Trophoblast cell (in vitro differentiated cells and primary cell): ENCODE data around the gene ABR.
"Not testable (repeated sequence)": the region's sequence is repeated elsewhere in the genome, so short reads cannot be mapped to it uniquely, and the experiment has no call there.

Experiments
- DNase-seq, 2 donors: peaks; one replicate each; pipeline ENCODE4 v3.0.0-alpha.2; 2016
- H2AFZ ChIP-seq: 2 replicates; pipeline ENCODE4 v1.6.1; 2013; ENCODE audit warnings: low read length, moderate library complexity, mild to moderate bottlenecking; ENCODE audit not compliant: insufficient read depth, poor library complexity
- H2AK5ac ChIP-seq: 2 replicates; pipeline ENCODE4 v1.6.1; 2013; ENCODE audit warnings: mild to moderate bottlenecking, low read length
- H2BK120ac ChIP-seq: 2 replicates; pipeline ENCODE4 v1.6.1; 2013; ENCODE audit warnings: low read length, mild to moderate bottlenecking, moderate library complexity; ENCODE audit not compliant: insufficient read depth, poor library complexity
- H2BK12ac ChIP-seq: 2 replicates; pipeline ENCODE4 v1.6.1; 2013; ENCODE audit warnings: mild to moderate bottlenecking, low read length, moderate library complexity
- H2BK5ac ChIP-seq: 2 replicates; pipeline ENCODE4 v1.6.1; 2013; ENCODE audit warnings: low read length, low read depth, moderate library complexity, mild to moderate bottlenecking; ENCODE audit not compliant: poor library complexity
- H3K14ac ChIP-seq: 2 replicates; pipeline ENCODE4 v1.6.1; 2013; ENCODE audit warnings: mild to moderate bottlenecking, low read length
- H3K18ac ChIP-seq: 2 replicates; pipeline ENCODE4 v1.6.1; 2013; ENCODE audit warnings: mild to moderate bottlenecking, low read length
- H3K23ac ChIP-seq: 2 replicates; pipeline ENCODE4 v1.6.1; 2013; ENCODE audit warnings: low read length
- H3K27ac ChIP-seq: 2 replicates; pipeline ENCODE4 v1.5.1; 2013; ENCODE audit warnings: low read depth, mild to moderate bottlenecking, inconsistent platforms, low read length, moderate library complexity
- H3K27me3 ChIP-seq: 2 replicates; pipeline ENCODE4 v1.6.1; 2013; ENCODE audit warnings: inconsistent platforms, mild to moderate bottlenecking, low read length, moderate library complexity; ENCODE audit not compliant: insufficient read depth
- H3K36me3 ChIP-seq, 2 experiments: 1 replicate in 1 of 2; 2 replicates in 1 of 2; pipeline ENCODE4 v1.6.1; 2013; ENCODE audit warnings: low read length in 2 of 2, mild to moderate bottlenecking in 2 of 2, moderate library complexity in 1 of 2; ENCODE audit not compliant: insufficient read depth in 2 of 2, control insufficient read depth in 1 of 2
- H3K4ac ChIP-seq: 2 replicates; pipeline ENCODE4 v1.6.1; 2013; ENCODE audit warnings: low read depth, mild to moderate bottlenecking, low read length, moderate library complexity
- H3K4me1 ChIP-seq, 2 experiments: 1 replicate in 1 of 2; 2 replicates in 1 of 2; pipeline ENCODE4 v1.6.1; 2013; ENCODE audit warnings: low read length in 2 of 2, mild to moderate bottlenecking in 2 of 2, moderate library complexity in 1 of 2; ENCODE audit not compliant: insufficient read depth in 2 of 2, control insufficient read depth in 1 of 2
- H3K4me2 ChIP-seq: 2 replicates; pipeline ENCODE4 v1.6.1; 2013; ENCODE audit warnings: inconsistent platforms, mild to moderate bottlenecking, low read length, moderate library complexity
- H3K4me3 ChIP-seq: 2 replicates; pipeline ENCODE4 v1.5.1; 2013; ENCODE audit warnings: mild to moderate bottlenecking, low read depth, low read length, inconsistent platforms
- H3K79me1 ChIP-seq: one replicate; pipeline ENCODE4 v1.6.1; 2013; ENCODE audit warnings: low read length
- H3K79me2 ChIP-seq: 2 replicates; pipeline ENCODE4 v1.6.1; 2013; ENCODE audit warnings: low read length, mild to moderate bottlenecking; ENCODE audit not compliant: control insufficient read depth, insufficient read depth, poor library complexity
- H3K9ac ChIP-seq: 2 replicates; pipeline ENCODE4 v1.6.1; 2013; ENCODE audit warnings: mild to moderate bottlenecking, low read length
- H3K9me3 ChIP-seq: 2 replicates; pipeline ENCODE4 v1.6.1; 2013; ENCODE audit warnings: low read depth, mild to moderate bottlenecking, control low read depth, inconsistent platforms, low read length; ENCODE audit not compliant: insufficient read depth
- H4K12ac ChIP-seq: 2 replicates; pipeline ENCODE4 v1.6.1; 2013; ENCODE audit warnings: low read depth, mild to moderate bottlenecking, low read length, moderate library complexity
- H4K8ac ChIP-seq: 2 replicates; pipeline ENCODE4 v1.6.1; 2013; ENCODE audit warnings: low read depth, mild to moderate bottlenecking, low read length, moderate library complexity
- H4K91ac ChIP-seq: one replicate; pipeline ENCODE4 v1.6.1; 2013; ENCODE audit warnings: low read depth, mild to moderate bottlenecking, low read length, moderate library complexity
- WGBS: extraction: QIAGEN DNeasy Blood & Tissue Kit; methylation state at CpG from one replicate; pipeline ENCODE4 v1.1.7; 2013; ENCODE audit warnings: missing lambda C conversion rate; ENCODE audit not compliant: insufficient read length, insufficient coverage; ENCODE audit errors: extremely low coverage; 5-methylcytosine and 5-hydroxymethylcytosine counted together

The ABR gene

GRCh38 chr17:1073963-1074625 is 105.7 kb downstream of the ABR start:
- H3K36me3 ChIP-seq, result peaks cover 25 to 31% of the 10 kb centered on the region in 2 experiments
- H4K8ac ChIP-seq, H2BK120ac ChIP-seq, H3K18ac ChIP-seq, H3K79me2 ChIP-seq, H3K27me3 ChIP-seq, H3K4me3 ChIP-seq, H4K12ac ChIP-seq, H3K14ac ChIP-seq, H3K9me3 ChIP-seq, H2BK12ac ChIP-seq, H3K4ac ChIP-seq, H3K27ac ChIP-seq, H3K4me2 ChIP-seq, DNase-seq, H2BK5ac ChIP-seq, H3K9ac ChIP-seq, H3K23ac ChIP-seq, H4K91ac ChIP-seq, H2AK5ac ChIP-seq, H2AFZ ChIP-seq: not testable (repeated sequence)
- peaks cover 14 to 15% of the 10 kb centered on the region in 2 experiments for H3K4me1 ChIP-seq
- peaks cover 10% of the 10 kb centered on the region for H3K79me1 ChIP-seq
- no CpG with 5 or more reads among the region's 15 CpGs for WGBS

- Histone ChIP-seq H3K23ac (no peak overlapping the region), H2AK5ac (peak overlapping the region; percentile 37), H3K36me3 (peaks cover 29% of the 10 kb centered on the region in 2 experiments), H3K9ac (no peak overlapping the region), H3K4me1 (peaks cover 14 to 15% of the 10 kb centered on the region in 2 experiments), H3K4me3 (no peak overlapping the region), H3K27me3 (no peaks in the 10 kb centered on the region), H3K27ac (no peak overlapping the region), H3K9me3 (peaks cover 2% of the 10 kb centered on the region), H3K14ac (no peak overlapping the region), H4K12ac (no peak overlapping the region), H2AFZ (no peak overlapping the region), H3K4ac (no peak overlapping the region), H3K79me2 (no peaks in the 10 kb centered on the region), H4K91ac (no peak overlapping the region), H3K18ac (no peak overlapping the region), H3K4me2 (no peak overlapping the region), H2BK5ac (no peak overlapping the region), H2BK12ac (no peak overlapping the region), H3K79me1 (peaks cover 10% of the 10 kb centered on the region), H4K8ac (no peak overlapping the region), H2BK120ac (no peak overlapping the region)
- DNase-seq, result no peak
- WGBS, result no CpG with 5 or more reads among the region's 25 CpGs
These were observed 106.4 kb downstream of the ABR start for GRCh38 chr17:1073241-1073962.

DNA sequence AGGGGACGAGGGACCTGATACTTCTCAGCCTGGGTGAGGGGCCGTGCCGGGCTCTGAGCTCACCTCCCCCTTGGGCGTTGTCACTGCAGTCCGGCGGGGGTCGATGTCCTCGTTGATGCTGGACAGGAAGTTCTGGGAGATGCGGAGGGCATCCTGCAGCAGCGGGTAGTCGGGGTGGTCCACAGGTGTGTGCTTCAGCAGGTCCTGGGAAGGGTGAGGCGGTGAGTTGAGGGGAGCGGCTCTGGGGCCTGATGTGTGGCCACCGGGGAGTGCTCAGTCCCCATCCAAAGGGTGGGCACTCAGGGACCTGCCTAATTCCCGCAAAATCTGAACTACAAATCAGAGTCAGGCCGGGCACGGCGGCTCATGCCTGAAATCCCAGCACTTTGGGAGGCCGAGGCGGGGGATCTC is 107.2 kb downstream of the ABR start:
- Histone ChIP-seq H3K4me3 (no peak overlapping the region), H3K27me3 (no peaks in the 10 kb centered on the region), H3K23ac (no peak overlapping the region), H2BK120ac (no peak overlapping the region), H3K18ac (no peak overlapping the region), H4K8ac (no peak overlapping the region), H3K9me3 (peaks cover 2% of the 10 kb centered on the region), H3K79me1 (peaks cover 10% of the 10 kb centered on the region), H3K4me1 (peaks cover 16% of the 10 kb centered on the region in 2 experiments), H3K9ac (no peak overlapping the region), H4K12ac (no peak overlapping the region), H2AK5ac (no peak overlapping the region), H2BK5ac (no peak overlapping the region), H3K4me2 (no peak overlapping the region), H3K79me2 (no peaks in the 10 kb centered on the region), H3K27ac (no peak overlapping the region), H2BK12ac (no peak overlapping the region), H3K14ac (no peak overlapping the region), H2AFZ (no peak overlapping the region), H3K4ac (no peak overlapping the region), H4K91ac (no peak overlapping the region), H3K36me3 (peaks cover 28 to 32% of the 10 kb centered on the region in 2 experiments)
- no CpG with 5 or more reads among the region's 20 CpGs for WGBS
- no peak for DNase-seq

- H2AFZ ChIP-seq, result peak overlapping the region; percentile 10
- H4K91ac ChIP-seq, result peak overlapping the region; percentile 54
- no peaks in the 10 kb centered on the region for H3K79me2 ChIP-seq
- H2BK120ac ChIP-seq, result peak overlapping the region; percentile 30
- peaks cover 2% of the 10 kb centered on the region for H3K9me3 ChIP-seq
- H3K4me2 ChIP-seq, result peak overlapping the region; percentile 17
- H2BK5ac ChIP-seq, result peak overlapping the region; percentile 38
- peaks cover 30 to 39% of the 10 kb centered on the region in 2 experiments for H3K36me3 ChIP-seq
- no peak overlapping the region for H3K4me3 ChIP-seq
- H3K27me3 ChIP-seq, result no peaks in the 10 kb centered on the region
- H2AK5ac ChIP-seq, result peak overlapping the region; percentile 50
- WGBS, result no CpG with 5 or more reads among the region's 29 CpGs
- H4K12ac ChIP-seq, result peak overlapping the region; percentile 45
- DNase-seq, result no peak
- peak overlapping the region; percentile 50 for H3K18ac ChIP-seq
- no peak overlapping the region for H3K4ac ChIP-seq
- H3K9ac ChIP-seq, result no peak overlapping the region
- H2BK12ac ChIP-seq, result peak overlapping the region; percentile 55
- H3K4me1 ChIP-seq, result peaks cover 19 to 20% of the 10 kb centered on the region in 2 experiments
- no peak overlapping the region for H3K23ac ChIP-seq
- H3K79me1 ChIP-seq, result peaks cover 10% of the 10 kb centered on the region
- H3K27ac ChIP-seq, result peak overlapping the region; percentile 76
- H4K8ac ChIP-seq, result peak overlapping the region; percentile 59
- peak overlapping the region; percentile 41 for H3K14ac ChIP-seq
These were observed 108.5 kb downstream of the ABR start for GRCh38 chr17:1071103-1071825.
